SK-N-SH (cell line): ENCODE data around the gene SREK1. TPM values are rescaled to one million over a fixed set of nuclear protein-coding genes. Genes with fewer than 3 reads are reported as not detected.

Experiments
- CTCF ChIA-PET: fragments of 300-600, 350-600 bp; formaldehyde crosslinking; extraction: SDS; loops from one replicate; lab custom pipeline; 2021; lab: Yijun Ruan, JAX
- POLR2A ChIA-PET: fragments of 350-600 bp; sonication (Branson Sonifier 250); formaldehyde crosslinking; extraction: SDS; loops from one replicate; lab custom pipeline; 2020; ENCODE audit warnings: antibody characterized with exemption, inconsistent platforms; lab: Yijun Ruan, JAX
- DNase-seq: peaks from one replicate; pipeline ENCODE4 v3.0.0; 2012
- H2AFZ ChIP-seq: fragments of 200-600 bp; sonication (generic); 2 replicates; pipeline ENCODE4 v1.8.1; 2016; ENCODE audit warnings: antibody characterized with exemption, mild to moderate bottlenecking, low read depth
- H3F3A ChIP-seq: fragments of 200-600 bp; sonication (generic); replicated peaks from 2 replicates; pipeline ENCODE3; 2016; ENCODE audit warnings: antibody characterized with exemption, mild to moderate bottlenecking; ENCODE audit not compliant: insufficient read depth
- H3K27ac ChIP-seq, 2 experiments: fragments of 200-500 bp in 1 of 2; fragments of 200-600 bp in 1 of 2; sonication (Bioruptor generic) in 1 of 2; sonication (generic), shearing (Covaris generic) in 1 of 2; 2 replicates each; pipeline versions ENCODE4 v1.5.1 to v1.6.1; 2014 to 2016; ENCODE audit warnings: low read depth in 2 of 2, inconsistent platforms in 1 of 2, low read length in 1 of 2, mild to moderate bottlenecking in 1 of 2, mixed read lengths in 1 of 2
- H3K27me3 ChIP-seq: fragments of 200-600 bp; sonication (generic), shearing (Covaris generic); 2 replicates; pipeline ENCODE4 v1.6.1; 2016; ENCODE audit warnings: mixed run types; ENCODE audit not compliant: insufficient read depth
- H3K36me3 ChIP-seq, 2 experiments: fragments of 200-500 bp in 1 of 2; fragments of 200-600 bp in 1 of 2; sonication (Bioruptor generic) in 1 of 2; sonication (generic) in 1 of 2; replicated peaks in 1 of 2; 2 replicates each; pipeline versions ENCODE3 to v1.5.1; 2014 to 2016; ENCODE audit warnings: low read length in 1 of 2, mild to moderate bottlenecking in 1 of 2; ENCODE audit not compliant: insufficient read depth in 2 of 2, control insufficient read depth in 1 of 2
- H3K4me1 ChIP-seq, 2 experiments: fragments of 200-500 bp in 1 of 2; fragments of 200-600 bp in 1 of 2; sonication (Bioruptor generic) in 1 of 2; sonication (generic), shearing (Covaris generic) in 1 of 2; 2 replicates each; pipeline versions ENCODE4 v1.5.1 to v1.6.1; 2014 to 2016; ENCODE audit warnings: low read depth in 1 of 2, low read length in 1 of 2, mixed run types in 1 of 2; ENCODE audit not compliant: insufficient read depth in 2 of 2, control insufficient read depth in 1 of 2
- H3K4me2 ChIP-seq: fragments of 200-600 bp; sonication (generic), shearing (Covaris generic); 2 replicates; pipeline ENCODE4 v1.6.1; 2017; ENCODE audit warnings: mixed run types
- H3K4me3 ChIP-seq, 2 experiments: fragments of 200-500 bp in 1 of 2; fragments of 200-600 bp in 1 of 2; sonication (Bioruptor generic) in 1 of 2; sonication (generic), shearing (Covaris generic) in 1 of 2; 2 replicates each; pipeline versions ENCODE4 v1.5.1 to v1.8.1; 2014 to 2016; ENCODE audit warnings: low read depth in 2 of 2, inconsistent platforms in 1 of 2, low read length in 1 of 2, mild to moderate bottlenecking in 1 of 2, mixed read lengths in 1 of 2, moderate library complexity in 1 of 2
- H3K79me2 ChIP-seq: fragments of 200-600 bp; sonication (generic); 2 replicates; pipeline ENCODE4 v1.8.1; 2017; ENCODE audit warnings: mild to moderate bottlenecking; ENCODE audit not compliant: insufficient read depth
- H3K9ac ChIP-seq: fragments of 200-600 bp; sonication (generic); 2 replicates; pipeline ENCODE4 v1.6.1; 2017; ENCODE audit warnings: mixed run types
- H3K9me2 ChIP-seq: fragments of 200-600 bp; sonication (generic); 2 replicates; pipeline ENCODE4 v1.6.1; 2017; ENCODE audit warnings: mixed run types
- H3K9me3 ChIP-seq: fragments of 200-600 bp; sonication (generic); 2 replicates; pipeline ENCODE4 v1.6.1; 2017; ENCODE audit warnings: mixed run types, mild to moderate bottlenecking, moderate library complexity
- H4K20me1 ChIP-seq: fragments of 200-600 bp; sonication (generic); 2 replicates; pipeline ENCODE4 v1.6.1; 2017; ENCODE audit warnings: mild to moderate bottlenecking, mixed run types; ENCODE audit not compliant: insufficient read depth
- ELF1 ChIP-seq: IDR thresholded peaks from 2 replicates; pipeline ENCODE4 v1.4.0; 2012
- EP300 ChIP-seq, 2 experiments: IDR thresholded peaks; 2 replicates each; pipeline versions ENCODE4 v1.4.0 to v1.6.1; 2012; ENCODE audit warnings: borderline replicate concordance in 1 of 2, low read depth in 1 of 2, low read length in 1 of 2
- FOXM1 ChIP-seq: IDR thresholded peaks from 2 replicates; pipeline ENCODE4 v1.4.0; 2012; ENCODE audit warnings: low read depth, mild to moderate bottlenecking
- GABPA ChIP-seq: IDR thresholded peaks from 2 replicates; pipeline ENCODE4 v1.4.0; 2012; ENCODE audit warnings: low read depth, mild to moderate bottlenecking
- GATA2 ChIP-seq: sonication (generic); formaldehyde crosslinking; IDR thresholded peaks from 2 replicates; pipeline ENCODE4 v1.5.0; 2020; ENCODE audit warnings: mild to moderate bottlenecking, missing genetic modification reagents
- JUND ChIP-seq: IDR thresholded peaks from 2 replicates; pipeline ENCODE4 v1.4.0; 2012
- NRF1 ChIP-seq: IDR thresholded peaks from 2 replicates; pipeline ENCODE4 v1.6.1; 2012; ENCODE audit warnings: low read depth, mild to moderate bottlenecking, low read length
- RCOR1 ChIP-seq: fragments of 150-350 bp; IDR thresholded peaks from 2 replicates; pipeline ENCODE4 v1.6.1; 2017; ENCODE audit warnings: antibody characterized with exemption, low read length
- RFX5 ChIP-seq: IDR thresholded peaks from 2 replicates; pipeline ENCODE4 v1.6.1; 2012; ENCODE audit warnings: mild to moderate bottlenecking, improper control_type of control experiment, low read length
- RXRA ChIP-seq: IDR thresholded peaks from 2 replicates; pipeline ENCODE4 v1.4.0; 2012; ENCODE audit warnings: low read depth, mild to moderate bottlenecking, borderline replicate concordance
- TAF1 ChIP-seq: IDR thresholded peaks from 2 replicates; pipeline ENCODE4 v1.6.1; 2012; ENCODE audit warnings: low read depth, mild to moderate bottlenecking, low read length, moderate library complexity, borderline replicate concordance
- TCF12 ChIP-seq: IDR thresholded peaks from 2 replicates; pipeline ENCODE4 v1.4.0; 2012
- TEAD4 ChIP-seq: IDR thresholded peaks from 2 replicates; pipeline ENCODE4 v1.4.0; 2012; ENCODE audit warnings: mild to moderate bottlenecking, borderline replicate concordance; ENCODE audit not compliant: insufficient read depth
- YY1 ChIP-seq: IDR thresholded peaks from 2 replicates; pipeline ENCODE4 v1.4.0; 2012; ENCODE audit warnings: low read depth, mild to moderate bottlenecking
- WGBS: methylation state at CpG from one replicate; pipeline ENCODE4 v1.1.6; 2017; ENCODE audit warnings: low lambda C conversion rate; 5-methylcytosine and 5-hydroxymethylcytosine counted together
- polyA plus RNA-seq, 3 experiments: library from polyadenylated mRNA; depleted of rRNA; stranded (reverse); fragments of >200 nt; gene quantifications; 2 replicates each; pipeline ENCODE4 v1.2.3, GENCODE V29; 2012
- TF ChIP-seq, protein P1 (sequence below): IDR thresholded peaks from 2 replicates; pipeline ENCODE4 v1.4.0; 2012; ENCODE audit warnings: low read depth, borderline replicate concordance
- TF ChIP-seq, protein P2 (sequence below): fragments of 150-350 bp; IDR thresholded peaks from 2 replicates; pipeline ENCODE4 v1.6.1; 2016; ENCODE audit warnings: mild to moderate bottlenecking, low read depth, low read length
- TF ChIP-seq, protein P3 (sequence below): fragments of 150-350 bp; IDR thresholded peaks from 2 replicates; pipeline ENCODE4 v1.6.1; 2017; ENCODE audit warnings: antibody characterized with exemption, low read length, low read depth, borderline replicate concordance
- TF ChIP-seq, protein P4 (sequence below): IDR thresholded peaks from 2 replicates; pipeline ENCODE4 v1.6.1; 2012; ENCODE audit warnings: mild to moderate bottlenecking, low read depth, low read length, moderate library complexity

The SREK1 gene
- polyA plus RNA-seq, 1 of the 3 experiments (the other 2 are of a cell fraction), result 17.5 TPM

DNA sequence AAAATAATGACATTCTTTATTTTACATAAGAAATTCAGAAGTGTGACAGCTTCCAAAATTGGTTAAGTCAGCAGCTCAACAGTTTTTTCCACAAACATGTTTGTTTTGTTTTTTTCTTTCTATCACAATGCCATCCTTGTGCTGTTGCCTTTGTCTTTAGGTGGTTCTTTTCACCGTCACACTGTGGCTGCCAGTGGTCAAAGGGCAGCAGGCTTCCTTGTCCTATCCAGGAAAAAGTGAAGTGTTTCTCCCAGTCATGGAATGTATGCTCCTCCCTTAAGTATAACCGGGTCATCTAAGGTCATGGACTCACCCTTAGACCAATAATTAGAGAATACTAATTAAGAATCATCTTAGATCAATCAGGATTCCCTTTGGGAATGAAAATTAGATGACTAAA lies 87.4 kb downstream of the SREK1 start (continued):
- TF ChIP-seq, protein P1, sequence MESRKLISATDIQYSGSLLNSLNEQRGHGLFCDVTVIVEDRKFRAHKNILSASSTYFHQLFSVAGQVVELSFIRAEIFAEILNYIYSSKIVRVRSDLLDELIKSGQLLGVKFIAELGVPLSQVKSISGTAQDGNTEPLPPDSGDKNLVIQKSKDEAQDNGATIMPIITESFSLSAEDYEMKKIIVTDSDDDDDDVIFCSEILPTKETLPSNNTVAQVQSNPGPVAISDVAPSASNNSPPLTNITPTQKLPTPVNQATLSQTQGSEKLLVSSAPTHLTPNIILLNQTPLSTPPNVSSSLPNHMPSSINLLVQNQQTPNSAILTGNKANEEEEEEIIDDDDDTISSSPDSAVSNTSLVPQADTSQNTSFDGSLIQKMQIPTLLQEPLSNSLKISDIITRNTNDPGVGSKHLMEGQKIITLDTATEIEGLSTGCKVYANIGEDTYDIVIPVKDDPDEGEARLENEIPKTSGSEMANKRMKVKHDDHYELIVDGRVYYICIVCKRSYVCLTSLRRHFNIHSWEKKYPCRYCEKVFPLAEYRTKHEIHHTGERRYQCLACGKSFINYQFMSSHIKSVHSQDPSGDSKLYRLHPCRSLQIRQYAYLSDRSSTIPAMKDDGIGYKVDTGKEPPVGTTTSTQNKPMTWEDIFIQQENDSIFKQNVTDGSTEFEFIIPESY, result no peak
- TF ChIP-seq GABPA, result no peak

DNA sequence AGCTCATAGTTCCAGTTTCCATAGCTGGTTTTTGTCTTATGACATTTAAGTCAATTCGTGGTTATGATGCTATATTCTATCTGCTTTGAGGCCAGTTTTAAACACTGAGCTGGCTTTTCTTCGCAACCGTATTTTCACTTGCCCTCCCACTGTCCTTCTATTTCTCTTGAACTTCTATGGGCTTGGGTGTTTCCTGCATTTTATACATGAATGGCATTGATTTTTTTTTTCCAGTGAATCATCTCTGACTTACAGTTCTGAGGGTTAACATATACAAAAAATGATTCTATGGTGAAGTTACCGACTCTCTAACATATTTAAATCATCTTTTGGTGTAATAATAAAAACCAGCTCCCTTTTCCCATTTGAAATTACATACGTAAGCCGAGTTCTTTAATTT lies 88.2 kb downstream of the SREK1 start:
- Histone ChIP-seq H3K27me3 (no peaks in the 10 kb centered on the region; the same call in 1 of the 2 replicates), H2AFZ (no peak overlapping the region), H3F3A (no peaks in the 10 kb centered on the region), H3K4me3 (no peak overlapping the region), H3K4me2 (no peak overlapping the region), H3K79me2 (no peaks in the 10 kb centered on the region), H4K20me1 (no peaks in the 10 kb centered on the region), H3K9me3 (no peaks in the 10 kb centered on the region), H3K27ac (no peak overlapping the region), H3K36me3 (no peaks in the 10 kb centered on the region), H3K4me1 (peaks cover 0 to 3% of the 10 kb centered on the region in 2 experiments; a peak in 2 of 4 replicates), H3K9me2 (no peaks in the 10 kb centered on the region), H3K9ac (no peak overlapping the region)
- DNase-seq, result no peak
- POLR2A ChIA-PET, result no interaction called here
- 75% methylated on average over 6 of the region's 6 CpGs for WGBS
- TF ChIP-seq GATA2 (CRISPR knock-in tag), result no peak
- TF ChIP-seq TAF1, result no peak
- no peak for TF ChIP-seq YY1
- no peak for TF ChIP-seq RCOR1
- no peak for TF ChIP-seq RXRA
- TF ChIP-seq, protein P1, result no peak
- TF ChIP-seq TCF12, result no peak
- TF ChIP-seq RFX5, result no peak
- TF ChIP-seq FOXM1, result no peak
- TF ChIP-seq EP300 (IDR thresholded peaks at IDR 0.05; ENCODE audit: borderline replicate concordance in 1 of 2, low read depth in 1 of 2, low read length in 1 of 2), result no peak
- no peak for TF ChIP-seq GABPA
- TF ChIP-seq JUND, result no peak
- TF ChIP-seq, protein P2, sequence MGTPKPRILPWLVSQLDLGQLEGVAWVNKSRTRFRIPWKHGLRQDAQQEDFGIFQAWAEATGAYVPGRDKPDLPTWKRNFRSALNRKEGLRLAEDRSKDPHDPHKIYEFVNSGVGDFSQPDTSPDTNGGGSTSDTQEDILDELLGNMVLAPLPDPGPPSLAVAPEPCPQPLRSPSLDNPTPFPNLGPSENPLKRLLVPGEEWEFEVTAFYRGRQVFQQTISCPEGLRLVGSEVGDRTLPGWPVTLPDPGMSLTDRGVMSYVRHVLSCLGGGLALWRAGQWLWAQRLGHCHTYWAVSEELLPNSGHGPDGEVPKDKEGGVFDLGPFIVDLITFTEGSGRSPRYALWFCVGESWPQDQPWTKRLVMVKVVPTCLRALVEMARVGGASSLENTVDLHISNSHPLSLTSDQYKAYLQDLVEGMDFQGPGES, result no peak
- TF ChIP-seq, protein P3, sequence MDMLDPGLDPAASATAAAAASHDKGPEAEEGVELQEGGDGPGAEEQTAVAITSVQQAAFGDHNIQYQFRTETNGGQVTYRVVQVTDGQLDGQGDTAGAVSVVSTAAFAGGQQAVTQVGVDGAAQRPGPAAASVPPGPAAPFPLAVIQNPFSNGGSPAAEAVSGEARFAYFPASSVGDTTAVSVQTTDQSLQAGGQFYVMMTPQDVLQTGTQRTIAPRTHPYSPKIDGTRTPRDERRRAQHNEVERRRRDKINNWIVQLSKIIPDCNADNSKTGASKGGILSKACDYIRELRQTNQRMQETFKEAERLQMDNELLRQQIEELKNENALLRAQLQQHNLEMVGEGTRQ, result no peak
- no peak for TF ChIP-seq ELF1
- no peak for TF ChIP-seq NRF1
- TF ChIP-seq, protein P4, sequence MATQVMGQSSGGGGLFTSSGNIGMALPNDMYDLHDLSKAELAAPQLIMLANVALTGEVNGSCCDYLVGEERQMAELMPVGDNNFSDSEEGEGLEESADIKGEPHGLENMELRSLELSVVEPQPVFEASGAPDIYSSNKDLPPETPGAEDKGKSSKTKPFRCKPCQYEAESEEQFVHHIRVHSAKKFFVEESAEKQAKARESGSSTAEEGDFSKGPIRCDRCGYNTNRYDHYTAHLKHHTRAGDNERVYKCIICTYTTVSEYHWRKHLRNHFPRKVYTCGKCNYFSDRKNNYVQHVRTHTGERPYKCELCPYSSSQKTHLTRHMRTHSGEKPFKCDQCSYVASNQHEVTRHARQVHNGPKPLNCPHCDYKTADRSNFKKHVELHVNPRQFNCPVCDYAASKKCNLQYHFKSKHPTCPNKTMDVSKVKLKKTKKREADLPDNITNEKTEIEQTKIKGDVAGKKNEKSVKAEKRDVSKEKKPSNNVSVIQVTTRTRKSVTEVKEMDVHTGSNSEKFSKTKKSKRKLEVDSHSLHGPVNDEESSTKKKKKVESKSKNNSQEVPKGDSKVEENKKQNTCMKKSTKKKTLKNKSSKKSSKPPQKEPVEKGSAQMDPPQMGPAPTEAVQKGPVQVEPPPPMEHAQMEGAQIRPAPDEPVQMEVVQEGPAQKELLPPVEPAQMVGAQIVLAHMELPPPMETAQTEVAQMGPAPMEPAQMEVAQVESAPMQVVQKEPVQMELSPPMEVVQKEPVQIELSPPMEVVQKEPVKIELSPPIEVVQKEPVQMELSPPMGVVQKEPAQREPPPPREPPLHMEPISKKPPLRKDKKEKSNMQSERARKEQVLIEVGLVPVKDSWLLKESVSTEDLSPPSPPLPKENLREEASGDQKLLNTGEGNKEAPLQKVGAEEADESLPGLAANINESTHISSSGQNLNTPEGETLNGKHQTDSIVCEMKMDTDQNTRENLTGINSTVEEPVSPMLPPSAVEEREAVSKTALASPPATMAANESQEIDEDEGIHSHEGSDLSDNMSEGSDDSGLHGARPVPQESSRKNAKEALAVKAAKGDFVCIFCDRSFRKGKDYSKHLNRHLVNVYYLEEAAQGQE, result no peak
- TF ChIP-seq TEAD4, result no peak
- CTCF ChIA-PET, result interaction anchor here (1.0 to 1.3 kb wide), 2 partner anchors 9 to 49 kb away, joined by 3 to 4 read pairs; no protein-coding TSS in a partner anchor
